GM19372 (cell line): ENCODE data around the gene CDKAL1.
"Not testable (repeated sequence)": the region's sequence is repeated elsewhere in the genome, so short reads cannot be mapped to it uniquely, and the experiment has no call there.

Experiments used
- ATAC-seq: cut with Tn5 transposase; IDR thresholded peaks from one replicate; pipeline ENCODE4 v1.9.1; 2021; ENCODE audit warnings: mild to moderate bottlenecking, low read depth, moderate library complexity; ENCODE audit not compliant: unreplicated experiment

The CDKAL1 gene

DNA sequence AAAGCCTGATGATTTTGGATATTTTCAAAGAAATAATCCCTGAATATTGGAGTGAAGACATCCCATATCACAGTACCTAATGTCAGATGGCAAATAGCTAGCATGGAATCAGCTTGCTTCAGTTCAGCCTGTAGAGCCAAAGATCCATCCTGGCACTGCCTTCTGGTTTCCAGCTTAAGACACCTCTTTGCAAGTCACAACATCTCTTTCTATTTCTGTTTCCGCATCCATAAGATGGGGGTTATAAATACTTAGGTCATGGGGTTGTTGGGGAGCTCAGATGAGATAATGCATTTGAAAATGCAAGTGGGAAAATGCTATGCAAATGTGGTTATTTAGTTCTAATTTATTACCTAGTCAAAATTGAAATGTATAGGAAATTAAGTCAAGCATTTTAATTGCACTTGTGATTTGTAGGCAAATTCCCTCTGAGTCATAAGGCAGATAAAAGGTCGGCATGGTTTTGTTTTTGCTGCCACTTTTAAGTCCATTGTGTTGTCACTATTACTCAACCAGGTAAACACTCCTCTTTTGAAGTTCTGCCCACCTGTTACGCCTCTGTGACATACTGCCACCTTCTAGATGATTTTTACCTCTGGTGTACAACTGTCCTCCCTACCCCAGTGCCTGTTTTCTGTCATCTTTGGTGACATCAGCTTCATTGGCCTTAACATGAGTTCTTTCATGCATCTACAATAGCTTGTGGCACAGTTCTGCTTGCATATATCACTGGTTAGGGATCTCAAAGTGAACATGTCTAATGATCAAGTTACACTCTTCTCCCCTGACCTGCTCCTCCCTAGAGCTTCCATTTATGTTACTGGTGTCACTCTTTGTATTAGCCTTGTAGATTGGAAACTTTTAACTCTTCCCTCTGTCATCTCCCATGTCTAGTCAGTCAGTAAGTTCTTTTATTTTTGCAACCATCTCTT lies 96.6 kb downstream of the CDKAL1 start:
- no peak for ATAC-seq

GRCh38 chr6:20631549-20631924 lies 97.3 kb downstream of the CDKAL1 start:
- no peak for ATAC-seq

DNA sequence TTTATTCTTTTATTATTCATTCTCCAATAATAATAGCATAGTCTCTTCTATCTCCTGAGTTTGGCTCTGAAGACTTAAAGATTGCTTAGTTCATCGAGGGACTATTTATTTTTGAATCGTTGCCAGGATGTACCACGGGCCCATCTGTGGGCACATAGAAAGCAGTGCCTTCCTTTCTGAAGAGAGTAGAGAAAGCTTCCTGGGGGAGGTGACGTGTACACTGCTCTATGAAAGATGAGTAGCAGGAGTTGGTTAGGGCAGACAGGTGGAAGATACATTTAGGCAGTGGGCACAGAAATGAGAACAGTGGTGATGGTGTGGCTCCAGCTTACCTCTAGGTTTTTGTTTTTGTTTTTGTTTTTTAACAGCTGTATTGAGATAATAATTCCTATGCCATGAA lies 98.4 kb downstream of the CDKAL1 start:
- ATAC-seq = no peak

- ATAC-seq = no peak
Measured at GRCh38 chr6:20633566-20634340, 99.5 kb downstream of the CDKAL1 start.

DNA sequence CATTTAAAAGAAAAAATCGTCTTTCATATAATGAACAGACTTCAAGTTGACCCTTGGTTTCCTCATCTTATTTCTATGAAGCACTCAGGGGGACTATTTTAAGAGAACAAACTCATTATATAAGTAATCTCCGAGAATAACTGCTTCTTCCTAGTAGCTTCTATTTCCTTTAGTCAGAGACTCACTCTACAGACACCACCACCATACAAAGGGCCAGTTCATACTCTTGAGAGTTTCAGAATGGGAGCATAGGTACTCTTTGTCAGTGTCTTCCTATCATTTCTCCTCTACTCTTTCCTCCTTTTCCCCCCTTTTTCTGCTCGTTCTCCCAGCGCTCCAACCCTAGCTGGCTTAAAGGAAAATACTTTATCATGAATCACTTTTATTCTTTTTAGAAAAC lies 104.9 kb downstream of the CDKAL1 start:
- ATAC-seq = no peak

DNA sequence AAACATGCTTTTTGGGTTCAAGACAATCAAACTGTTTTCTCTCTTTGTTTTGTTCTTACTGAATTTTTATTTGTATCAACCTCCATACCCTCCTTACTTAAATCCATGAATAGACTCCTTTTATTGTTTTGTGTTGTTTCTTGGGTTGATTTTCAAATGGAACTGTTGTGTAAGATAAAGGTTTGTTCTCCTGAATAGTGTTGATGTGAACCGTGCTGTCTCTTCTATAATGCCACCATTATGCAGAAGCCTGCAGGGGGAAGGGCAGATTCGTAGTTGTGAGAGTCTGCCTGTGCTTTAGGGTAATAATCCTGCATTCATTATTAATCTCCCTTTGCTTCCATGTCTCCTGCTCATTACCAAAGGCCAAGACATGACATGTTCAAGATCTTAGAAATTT lies 105.9 kb downstream of the CDKAL1 start:
- ATAC-seq = no peak

- ATAC-seq = no peak
Measured at GRCh38 chr6:20642441-20642840, 108.2 kb downstream of the CDKAL1 start.

- no peak for ATAC-seq
Measured at GRCh38 chr6:20644667-20645370, 110.6 kb downstream of the CDKAL1 start.

GRCh38 chr6:20645572-20645971 lies 111.3 kb downstream of the CDKAL1 start:
- ATAC-seq = not testable (repeated sequence)

DNA sequence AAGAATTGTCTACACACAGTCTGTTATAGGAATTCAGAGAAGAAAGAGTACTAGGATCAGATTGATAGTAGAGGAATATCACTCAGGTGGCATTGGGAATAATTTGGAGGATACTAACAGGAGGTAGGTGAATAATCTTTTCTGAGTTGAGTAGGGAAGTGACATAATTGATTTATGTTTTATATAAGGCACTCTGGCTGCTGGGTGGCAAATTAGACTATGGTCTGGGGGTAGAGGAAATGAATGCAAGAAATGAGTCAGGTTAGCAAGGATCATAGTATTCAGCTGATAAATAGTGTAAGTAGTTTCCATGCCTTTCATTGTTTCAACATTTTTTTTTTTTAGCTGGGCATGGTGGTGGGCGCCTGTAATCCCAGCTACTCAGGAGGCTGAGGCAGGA lies 113.3 kb downstream of the CDKAL1 start:
- no peak for ATAC-seq

DNA sequence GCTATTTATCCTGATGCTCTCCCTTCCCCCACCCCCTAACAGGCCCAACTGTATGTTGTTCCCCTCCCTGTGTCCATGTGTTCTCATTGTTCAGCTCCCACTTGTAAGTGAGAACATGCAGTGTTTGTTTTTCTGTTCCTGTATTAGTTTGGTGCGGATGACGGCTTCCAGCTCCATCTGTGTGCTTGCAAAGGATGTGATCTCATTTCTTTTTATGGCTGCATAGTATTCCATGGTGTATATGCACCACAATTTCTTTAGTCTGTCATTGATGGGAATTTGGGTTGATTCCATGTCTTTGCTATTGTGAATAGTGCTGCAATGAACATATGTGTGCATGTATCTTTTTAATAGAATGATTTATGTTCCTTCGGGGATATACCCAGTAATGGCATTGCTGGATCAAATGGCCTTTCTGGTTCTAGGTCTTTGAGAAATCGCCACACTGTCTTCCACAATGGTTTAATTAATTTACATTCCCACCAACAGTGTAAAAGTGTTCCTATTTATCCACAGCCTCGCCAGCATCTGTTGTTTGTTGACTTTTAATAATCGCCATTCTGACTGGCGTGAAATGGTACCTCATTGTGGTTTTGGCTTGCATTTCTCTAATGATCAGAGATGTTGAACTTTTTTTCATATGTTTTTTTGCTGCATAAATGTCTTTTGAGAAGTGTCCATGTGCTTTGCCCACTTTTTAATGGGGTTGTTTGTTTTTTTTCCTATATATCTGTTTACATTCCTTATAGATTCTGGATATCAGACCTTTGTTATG lies 115.6 kb downstream of the CDKAL1 start:
- ATAC-seq = not testable (repeated sequence)

DNA sequence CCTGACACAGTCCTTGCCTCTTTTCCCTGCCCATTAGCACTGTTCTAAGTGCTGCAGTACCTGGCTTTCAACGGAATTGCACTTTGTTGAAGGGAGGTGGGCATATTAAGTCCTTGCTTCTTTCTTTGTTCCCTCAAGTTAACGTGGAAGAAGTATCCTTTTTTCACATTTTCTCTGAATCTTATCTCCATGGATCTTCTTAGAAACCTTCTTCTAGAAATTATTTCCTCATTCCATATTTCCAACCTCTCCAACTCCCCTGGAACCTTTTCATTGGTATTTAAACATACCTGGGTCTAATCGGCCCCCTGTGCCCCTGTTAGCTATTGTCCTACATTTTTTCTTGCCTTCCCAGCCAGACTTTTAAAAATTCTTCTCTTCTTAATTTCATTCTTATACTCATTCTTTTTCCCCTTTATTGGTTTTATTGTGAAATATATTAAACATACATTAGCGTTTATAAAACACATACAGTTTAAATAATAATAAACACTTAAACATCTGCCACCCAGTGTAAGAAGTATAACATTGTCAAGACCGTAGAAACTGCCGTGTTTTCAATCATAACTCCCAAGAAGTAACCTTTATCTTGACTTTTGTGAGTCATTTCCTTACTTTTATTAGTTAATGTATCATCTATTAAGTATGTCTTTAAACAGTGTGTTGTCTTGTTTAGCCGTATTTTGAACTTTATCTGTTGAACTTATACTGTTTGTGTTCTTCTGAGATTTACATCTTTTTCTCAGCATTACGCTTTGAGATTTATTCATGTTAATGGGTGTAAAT lies 118.2 kb downstream of the CDKAL1 start:
- no peak for ATAC-seq

- ATAC-seq = no peak
Measured at GRCh38 chr6:20653085-20653479, 118.8 kb downstream of the CDKAL1 start.

DNA sequence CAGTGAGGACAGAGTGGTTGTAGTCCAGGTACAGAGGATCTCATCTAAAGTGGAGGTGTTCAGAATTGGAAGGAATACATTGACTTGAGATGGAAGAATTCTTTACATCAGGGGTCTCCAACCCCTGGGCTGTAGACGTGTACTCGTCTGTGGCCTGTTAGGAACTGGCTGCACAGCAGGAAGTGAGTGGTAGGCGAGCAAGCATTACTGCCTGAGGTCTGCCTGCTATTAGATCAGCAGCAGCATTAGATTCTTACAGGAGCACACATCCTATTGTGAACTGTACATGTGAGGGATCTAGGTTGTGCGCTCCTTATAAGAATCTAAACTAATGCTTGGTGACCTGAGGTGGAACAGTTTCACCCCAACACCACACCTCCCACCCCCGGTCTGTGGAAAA lies 121.1 kb downstream of the CDKAL1 start:
- ATAC-seq = no peak

- no peak for ATAC-seq
Measured at GRCh38 chr6:20657274-20657800, 123.1 kb downstream of the CDKAL1 start.

DNA sequence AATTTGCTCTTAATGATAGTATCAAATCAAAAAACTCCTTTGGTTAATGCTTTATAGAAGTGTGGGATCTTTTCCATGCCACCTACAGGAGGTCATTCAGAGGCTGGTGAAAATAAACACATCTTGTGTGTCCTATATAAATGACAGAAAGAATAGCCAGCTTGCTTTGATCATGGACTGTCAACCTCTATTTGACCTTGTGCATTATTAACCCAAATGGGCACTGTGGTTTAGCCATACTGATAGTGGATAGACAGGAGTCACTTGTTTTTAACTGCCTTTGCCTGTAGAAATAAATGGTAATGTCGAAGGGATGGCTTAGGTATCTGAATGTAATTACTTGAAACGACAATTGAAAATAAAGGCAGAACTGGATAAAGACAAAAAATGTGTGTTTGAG lies 123.8 kb downstream of the CDKAL1 start:
- no peak for ATAC-seq

GRCh38 chr6:20658516-20658915 lies 124.3 kb downstream of the CDKAL1 start:
- ATAC-seq = no peak

GRCh38 chr6:20660534-20660933 lies 126.3 kb downstream of the CDKAL1 start:
- no peak for ATAC-seq

DNA sequence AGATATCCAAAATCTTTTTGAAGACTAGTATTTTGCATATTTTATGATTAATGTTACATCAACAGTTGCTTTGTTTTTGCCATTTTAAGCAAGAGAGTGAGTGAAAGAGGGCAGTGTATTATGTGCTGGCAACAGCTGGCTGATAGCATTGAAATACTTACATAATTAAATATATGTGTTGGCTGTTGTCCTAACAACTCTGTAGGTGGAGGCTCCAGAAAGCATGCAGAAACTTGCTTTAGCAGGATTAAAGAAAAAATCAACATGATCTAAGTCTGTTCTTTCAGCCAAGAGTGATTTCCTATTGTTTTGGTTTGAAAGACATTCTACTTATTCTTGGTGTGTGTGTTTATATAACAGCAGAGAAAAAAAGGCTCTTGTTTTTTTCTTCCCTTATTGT lies 127.5 kb downstream of the CDKAL1 start:
- no peak for ATAC-seq
